Transverse colon (tissue), 4 donors: ENCODE data around the gene GNG3.

Source experiments
- CTCF ChIP-seq, 5 experiments: fragments of 200-600 bp in 3 of 5; fragments of 450-650 bp in 2 of 5; sonication (generic) in 3 of 5; IDR thresholded peaks; 1 replicate in 2 of 5; 2 replicates in 3 of 5; pipeline ENCODE4 v1.5.1; 2016 to 2017; ENCODE audit warnings: antibody characterized with exemption in 5 of 5, inconsistent platforms in 3 of 5, mild to moderate bottlenecking in 2 of 5, moderate library complexity in 1 of 5
- EP300 ChIP-seq: sonication (generic); formaldehyde crosslinking; IDR thresholded peaks from one replicate; pipeline ENCODE4 v1.6.1; 2017; ENCODE audit warnings: antibody characterized with exemption, low read depth
- POLR2AphosphoS5 ChIP-seq, 3 donors: sonication (generic); formaldehyde crosslinking; IDR thresholded peaks; one replicate each; pipeline ENCODE4 v1.6.1; 2016; ENCODE audit warnings: antibody characterized with exemption in 3 of 3

GRCh38 chr11:62728171-62728988 is 20.9 kb downstream of the GNG3 start, which contains the start of gene TTC9C:
- TF ChIP-seq CTCF (IDR thresholded peaks at IDR 0.05) (peak in 1 of 5 experiments; percentile 17), POLR2AphosphoS5 (IDR thresholded peaks at IDR 0.05) (peak; percentile 79 to 93 (median 84)), EP300 (no peak)
